HepG2 (cell line): ENCODE data around the gene RSAD2. TPM values are rescaled to one million over a fixed set of nuclear protein-coding genes. Genes with fewer than 3 reads are reported as not detected.

ENCODE experiments used
- AHR ChIP-seq: IDR thresholded peaks from 2 replicates; pipeline ENCODE4 v1.6.1; 2018; ENCODE audit warnings: missing genetic modification reagents, missing compliant biosample characterization
- ASH2L ChIP-seq: fragments of 300-600, 200-600 bp; sonication (generic); IDR thresholded peaks from 2 replicates; pipeline ENCODE4 v1.7.0; 2017; ENCODE audit warnings: low read depth, mild to moderate bottlenecking, moderate library complexity, mixed read lengths, low read length; ENCODE audit not compliant: insufficient read length
- EEA1 ChIP-seq: sonication (generic); formaldehyde crosslinking; IDR thresholded peaks from 2 replicates; pipeline ENCODE4 v1.5.1; 2020; ENCODE audit warnings: mild to moderate bottlenecking, missing genetic modification reagents, borderline replicate concordance
- FOXJ3 ChIP-seq: sonication (generic); formaldehyde crosslinking; IDR thresholded peaks from 2 replicates; pipeline ENCODE4 v1.4.0; 2020; ENCODE audit warnings: missing genetic modification reagents, mild to moderate bottlenecking, borderline replicate concordance
- GLI4 ChIP-seq: sonication (generic); formaldehyde crosslinking; IDR thresholded peaks from 2 replicates; pipeline ENCODE4 v1.5.1; 2020; ENCODE audit warnings: missing genetic modification reagents, mild to moderate bottlenecking, moderate library complexity, borderline replicate concordance
- HMGXB4 ChIP-seq, 2 experiments: sonication (generic) in 1 of 2; formaldehyde crosslinking in 1 of 2; IDR thresholded peaks; 2 replicates each; pipeline versions ENCODE4 v1.4.0 to v1.6.1; 2018 to 2020; ENCODE audit warnings: missing genetic modification reagents in 2 of 2, borderline replicate concordance in 1 of 2, low read depth in 1 of 2, mild to moderate bottlenecking in 1 of 2, missing biosample characterization in 1 of 2
- JDP2 ChIP-seq: sonication (generic); formaldehyde crosslinking; IDR thresholded peaks from 2 replicates; pipeline ENCODE4 v1.8.1; 2022; ENCODE audit warnings: missing genetic modification reagents, borderline replicate concordance
- KLF9 ChIP-seq: IDR thresholded peaks from 2 replicates; pipeline ENCODE4 v1.6.1; 2016; ENCODE audit warnings: low read depth
- NFIC ChIP-seq: IDR thresholded peaks from 2 replicates; pipeline ENCODE4 v1.6.1; 2012; ENCODE audit warnings: mild to moderate bottlenecking, low read length, inconsistent platforms
- POGZ ChIP-seq: sonication (generic); formaldehyde crosslinking; IDR thresholded peaks from 2 replicates; pipeline ENCODE4 v1.4.0; 2020; ENCODE audit warnings: mild to moderate bottlenecking, missing genetic modification reagents
- RFX1 ChIP-seq: fragments of 450-650 bp; IDR thresholded peaks from 2 replicates; pipeline ENCODE4 v1.6.1; 2017
- SRF ChIP-seq: IDR thresholded peaks from 2 replicates; pipeline ENCODE4 v1.6.1; 2011; ENCODE audit warnings: mild to moderate bottlenecking, low read depth, low read length, moderate library complexity
- THAP11 ChIP-seq: IDR thresholded peaks from 2 replicates; pipeline ENCODE4 v1.6.1; 2016; ENCODE audit warnings: missing biosample characterization, missing genetic modification reagents
- TOPORS ChIP-seq: sonication (generic); formaldehyde crosslinking; IDR thresholded peaks from 2 replicates; pipeline ENCODE4 v1.8.0; 2023; ENCODE audit warnings: mild to moderate bottlenecking, missing genetic modification reagents
- ZBTB34 ChIP-seq: sonication (generic); formaldehyde crosslinking; IDR thresholded peaks from 2 replicates; pipeline ENCODE4 v1.8.0; 2022; ENCODE audit warnings: mild to moderate bottlenecking, missing genetic modification reagents
- ZBTB4 ChIP-seq: sonication (generic); formaldehyde crosslinking; IDR thresholded peaks from 2 replicates; pipeline ENCODE4 v1.4.0; 2020; ENCODE audit warnings: missing genetic modification reagents, mild to moderate bottlenecking, borderline replicate concordance
- ZBTB7A ChIP-seq: sonication (generic); formaldehyde crosslinking; IDR thresholded peaks from 2 replicates; pipeline ENCODE4 v1.8.0; 2022; ENCODE audit warnings: mild to moderate bottlenecking, missing genetic modification reagents
- ZFP36L2 ChIP-seq: sonication (generic); formaldehyde crosslinking; IDR thresholded peaks from 2 replicates; pipeline ENCODE4 v1.4.0; 2020; ENCODE audit warnings: missing genetic modification reagents
- ZNF33A ChIP-seq: sonication (generic); formaldehyde crosslinking; IDR thresholded peaks from 2 replicates; pipeline ENCODE4 v1.5.1; 2020; ENCODE audit warnings: missing genetic modification reagents, mild to moderate bottlenecking, moderate library complexity, borderline replicate concordance
- ZNF34 ChIP-seq: sonication (generic); formaldehyde crosslinking; IDR thresholded peaks from 2 replicates; pipeline ENCODE4 v1.4.0; 2020; ENCODE audit warnings: mild to moderate bottlenecking, missing genetic modification reagents, borderline replicate concordance
- ZNF362 ChIP-seq: sonication (generic); formaldehyde crosslinking; IDR thresholded peaks from 2 replicates; pipeline ENCODE4 v1.4.0; 2020; ENCODE audit warnings: missing genetic modification reagents, mild to moderate bottlenecking, borderline replicate concordance
- ZNF660 ChIP-seq: sonication (generic); formaldehyde crosslinking; IDR thresholded peaks from 2 replicates; pipeline ENCODE4 v1.5.1; 2020; ENCODE audit warnings: mild to moderate bottlenecking, low read depth, missing genetic modification reagents, borderline replicate concordance
- polyA plus RNA-seq, 8 experiments: library from polyadenylated mRNA; depleted of rRNA in 3 of 8; stranded (reverse) in 7 of 8; unstranded in 1 of 8; fragments of >200 nt; fragmentation: Illumina TruSeq in 4 of 8; extraction: Trizol in 4 of 8; gene quantifications; 2 replicates each; pipeline versions ENCODE4 v1.2.1 to v1.2.3, GENCODE V29; 2011 to 2016; ENCODE audit warnings: low read depth in 4 of 8, missing spikeins in 1 of 8, mixed read lengths in 1 of 8; ENCODE audit not compliant: insufficient read depth in 1 of 8
- total RNA-seq, 5 experiments: library from RNA; depleted of rRNA; stranded (reverse); fragments of >200 nt; fragmentation: Illumina TruSeq; extraction: Trizol; gene quantifications; 2 replicates each; pipeline ENCODE4 v1.2.3, GENCODE V29; 2016; ENCODE audit warnings: low read depth in 1 of 5

The RSAD2 gene
- total and polyA plus RNA-seq, 2 of the 13 experiments (the other 11 are each of a cell fraction or from before 2014, with no cell fraction given) = 0.11 TPM; not detected in 1

GRCh38 chr2:6921321-6921922 is 43.8 kb downstream of the RSAD2 start (continued):
- peak; percentile 73; the same call in 1 of the 2 replicates for TF ChIP-seq ZBTB4 (CRISPR knock-in tag)
- TF ChIP-seq POGZ (CRISPR knock-in tag) = peak; percentile 94
- TF ChIP-seq ZFP36L2 = no peak
- peak; percentile 75; the same call in 1 of the 2 replicates for TF ChIP-seq AHR (CRISPR knock-in tag)
- no peak for TF ChIP-seq NFIC
- TF ChIP-seq ZNF362 (CRISPR knock-in tag) = peak; percentile 67; the same call in 1 of the 2 replicates
- no peak for TF ChIP-seq ASH2L
- peak; percentile 45; the same call in 1 of the 2 replicates for TF ChIP-seq JDP2
- peak; percentile 71 for TF ChIP-seq THAP11 (CRISPR knock-in tag)
- TF ChIP-seq ZNF33A = no peak
- TF ChIP-seq FOXJ3 (CRISPR knock-in tag) = no peak
- no peak for TF ChIP-seq ZNF660 (CRISPR knock-in tag)
- no peak for TF ChIP-seq GLI4 (CRISPR knock-in tag)
- TF ChIP-seq ZBTB34 = peak; percentile 68; the same call in 1 of the 2 replicates
- no peak; the same call in 1 of the 2 replicates for TF ChIP-seq ZBTB7A (CRISPR knock-in tag)
- TF ChIP-seq TOPORS (CRISPR knock-in tag) = peak; percentile 88
- no peak for TF ChIP-seq EEA1 (CRISPR knock-in tag)
- 0 out of 2 replicates have a peak, but pooled peaks have one; percentile 68 for TF ChIP-seq ZNF34
- peak; percentile 28; the same call in 1 of the 2 replicates for TF ChIP-seq RFX1
- no peak for TF ChIP-seq SRF
- TF ChIP-seq KLF9 (CRISPR knock-in tag) = no peak; the same call in 1 of the 2 replicates
- TF ChIP-seq HMGXB4 (CRISPR knock-in tag; IDR thresholded peaks at IDR 0.05; ENCODE audit: borderline replicate concordance in 1 of 2, low read depth in 1 of 2) = peak; percentile 61 to 73; a peak in 2 of 4 replicates
